ENCODE data around the gene UBE2J2. TPM values are rescaled to one million over a fixed set of nuclear protein-coding genes. Genes with fewer than 3 reads are reported as not detected.

UBE2J2 gene
- total and polyA plus RNA-seq, 2 experiments from 2014 or later, result 49.7 to 63.5 TPM

DNA sequence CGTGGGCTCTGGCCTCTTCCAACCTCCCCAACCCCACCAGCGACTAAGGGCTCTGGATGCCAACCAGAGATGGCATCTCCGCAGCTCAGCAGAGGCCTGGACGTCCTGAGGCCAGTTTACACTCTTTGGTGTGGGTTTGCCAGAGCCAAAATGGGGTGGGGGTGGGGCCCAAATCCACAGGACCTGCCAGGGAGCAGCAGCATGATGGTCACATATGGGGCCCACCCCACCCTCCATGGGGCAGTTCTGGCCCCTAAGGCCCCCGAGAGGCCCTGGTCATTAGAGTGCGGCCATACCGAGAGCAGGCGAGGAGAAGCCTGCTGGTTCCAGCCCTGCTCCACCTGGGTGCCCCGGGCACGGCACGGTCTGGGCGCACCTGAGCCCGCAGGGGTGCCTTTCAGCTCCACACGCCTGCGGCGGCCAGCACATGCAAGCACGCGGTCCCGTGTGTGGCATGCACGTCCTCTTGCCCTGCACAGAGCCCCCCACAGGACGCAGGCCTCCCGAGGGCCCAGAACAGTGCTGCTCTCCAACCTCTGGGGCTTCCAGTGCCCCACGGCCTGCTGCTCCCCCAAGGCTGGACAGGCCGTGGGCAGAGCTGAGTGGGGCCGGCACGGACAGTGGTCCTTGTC, 31.9 kb downstream of the UBE2J2 start:
- H3K4me3 ChIP-seq, result no peak overlapping the region
- no peak overlapping the region for H3K4me2 ChIP-seq (ENCODE audit: unreplicated experiment)
- no peaks in the 10 kb centered on the region for H3K4me1 ChIP-seq (ENCODE audit: insufficient read depth)
- no peak for DNase-seq
- no peak overlapping the region for H3K9ac ChIP-seq
- no peaks in the 10 kb centered on the region for H3K79me2 ChIP-seq (ENCODE audit: insufficient read depth)
- no peaks in the 10 kb centered on the region for H4K20me1 ChIP-seq (ENCODE audit: insufficient read depth)
- no peaks in the 10 kb centered on the region for H3K9me2 ChIP-seq (ENCODE audit: insufficient read depth)
- H3K27ac ChIP-seq, result no peak overlapping the region
- H3F3A ChIP-seq (ENCODE audit: insufficient read depth), result no peaks in the 10 kb centered on the region
- in situ Hi-C loops (cut with MboI), result no loop called here
- H3K36me3 ChIP-seq (ENCODE audit: low read depth), result no peaks in the 10 kb centered on the region
- H3K9me3 ChIP-seq (ENCODE audit: low read depth), result no peaks in the 10 kb centered on the region
- no peak for TF ChIP-seq EZH2phosphoT487 (IDR thresholded peaks at IDR 0.05; ENCODE audit: insufficient read depth, low read depth)
- no peak for TF ChIP-seq EZH2 (IDR thresholded peaks at IDR 0.05; ENCODE audit: insufficient read depth, poor library complexity, severe bottlenecking)
- no peak overlapping the region for H2AFZ ChIP-seq
- no peaks in the 10 kb centered on the region for H3K27me3 ChIP-seq (replicated peaks; ENCODE audit: insufficient read depth)
- 83 to 86% methylated on average over 26 of the region's 26 CpGs for WGBS, 2 experiments (ENCODE audit: low coverage in 1 of 2, low lambda C conversion rate in 2 of 2, missing lambda C conversion rate in 2 of 2)

GRCh38 chr1:1240822-1241587, 32.6 kb downstream of the UBE2J2 start:
- no peaks in the 10 kb centered on the region for H3K9me2 ChIP-seq (ENCODE audit: insufficient read depth)
- no peak overlapping the region for H3K4me3 ChIP-seq
- no peaks in the 10 kb centered on the region for H3K9me3 ChIP-seq (ENCODE audit: low read depth)
- no peaks in the 10 kb centered on the region for H3K36me3 ChIP-seq (ENCODE audit: low read depth)
- WGBS, 2 experiments (ENCODE audit: low coverage in 1 of 2, low lambda C conversion rate in 2 of 2, missing lambda C conversion rate in 2 of 2), result 39 to 56% methylated on average over 19 to 22 of the region's 23 CpGs
- H2AFZ ChIP-seq, result no peak overlapping the region
- no peak for TF ChIP-seq EZH2 (IDR thresholded peaks at IDR 0.05; ENCODE audit: insufficient read depth, poor library complexity, severe bottlenecking)
- no peak for TF ChIP-seq EZH2phosphoT487 (IDR thresholded peaks at IDR 0.05; ENCODE audit: insufficient read depth, low read depth)
- H3K27ac ChIP-seq, result no peak overlapping the region
- no peaks in the 10 kb centered on the region for H3K79me2 ChIP-seq (ENCODE audit: insufficient read depth)
- H3K9ac ChIP-seq, result no peak overlapping the region
- H3F3A ChIP-seq (ENCODE audit: insufficient read depth), result no peaks in the 10 kb centered on the region
- H3K4me2 ChIP-seq (ENCODE audit: unreplicated experiment), result no peak overlapping the region
- H3K27me3 ChIP-seq (replicated peaks; ENCODE audit: insufficient read depth), result no peaks in the 10 kb centered on the region
- in situ Hi-C loops (cut with MboI), result no loop called here
- peak; percentile 38 for DNase-seq
- no peaks in the 10 kb centered on the region for H4K20me1 ChIP-seq (ENCODE audit: insufficient read depth)
- no peaks in the 10 kb centered on the region for H3K4me1 ChIP-seq (ENCODE audit: insufficient read depth)

- no peak overlapping the region for H3K4me3 ChIP-seq
- H3K4me2 ChIP-seq (ENCODE audit: unreplicated experiment), result no peak overlapping the region
- H3K36me3 ChIP-seq (ENCODE audit: low read depth), result no peaks in the 10 kb centered on the region
- no peaks in the 10 kb centered on the region for H3K27me3 ChIP-seq (replicated peaks; ENCODE audit: insufficient read depth)
- H2AFZ ChIP-seq, result no peak overlapping the region
- in situ Hi-C loops (cut with MboI), result no loop called here
- 7 to 42% methylated on average over 2 to 11 of the region's 11 CpGs for WGBS, 2 experiments (ENCODE audit: low coverage in 1 of 2, low lambda C conversion rate in 2 of 2, missing lambda C conversion rate in 2 of 2)
- H3K9me3 ChIP-seq (ENCODE audit: low read depth), result no peaks in the 10 kb centered on the region
- no peak overlapping the region for H3K9ac ChIP-seq
- H3K27ac ChIP-seq, result no peak overlapping the region
- H3K79me2 ChIP-seq (ENCODE audit: insufficient read depth), result no peaks in the 10 kb centered on the region
- no peak for DNase-seq
- no peaks in the 10 kb centered on the region for H3F3A ChIP-seq (ENCODE audit: insufficient read depth)
- TF ChIP-seq EZH2 (IDR thresholded peaks at IDR 0.05; ENCODE audit: insufficient read depth, poor library complexity, severe bottlenecking) (no peak), EZH2phosphoT487 (IDR thresholded peaks at IDR 0.05; ENCODE audit: insufficient read depth, low read depth) (no peak)
- no peaks in the 10 kb centered on the region for H3K9me2 ChIP-seq (ENCODE audit: insufficient read depth)
- H3K4me1 ChIP-seq (ENCODE audit: insufficient read depth), result no peaks in the 10 kb centered on the region
- no peaks in the 10 kb centered on the region for H4K20me1 ChIP-seq (ENCODE audit: insufficient read depth)
These were observed 33.3 kb downstream of the UBE2J2 start for GRCh38 chr1:1240348-1240732.

DNA sequence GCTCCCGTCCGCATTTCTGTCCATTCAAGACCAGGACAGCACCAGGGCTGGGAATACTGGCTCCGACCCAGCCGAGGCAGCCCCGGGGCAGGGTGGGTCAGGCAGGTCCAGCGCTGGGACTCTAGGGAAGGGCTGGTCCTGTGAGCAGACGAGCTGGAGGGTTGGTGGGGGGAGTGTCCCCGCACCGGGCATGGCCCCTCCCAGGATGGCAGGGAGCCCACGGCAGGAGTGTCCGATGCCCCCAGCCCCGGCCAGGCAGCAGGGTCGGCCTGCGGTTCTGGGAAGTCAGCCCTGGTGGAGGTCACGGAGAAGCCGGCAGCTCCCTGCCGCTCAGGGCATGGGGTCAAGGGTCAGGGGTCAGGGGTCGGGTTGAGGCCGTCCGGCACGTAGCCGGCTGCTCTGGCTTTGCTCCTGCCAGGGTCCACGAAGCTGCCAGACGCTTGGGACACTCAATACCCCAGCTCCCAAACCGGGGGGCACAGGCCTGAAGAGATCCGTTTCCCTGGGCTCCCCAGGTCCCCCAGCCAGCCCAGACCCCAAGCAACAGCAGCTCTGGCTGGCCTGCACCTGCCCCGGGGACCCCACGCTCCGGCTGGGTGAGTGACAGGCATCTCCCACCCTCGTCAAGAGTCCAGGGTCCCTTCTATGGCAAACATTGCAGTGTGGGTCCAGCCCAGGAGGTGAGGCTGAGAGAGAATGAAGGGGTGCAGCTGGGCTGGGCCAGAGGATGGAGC, 33.9 kb downstream of the UBE2J2 start:
- H3K4me1 ChIP-seq (ENCODE audit: insufficient read depth), result no peaks in the 10 kb centered on the region
- no peaks in the 10 kb centered on the region for H4K20me1 ChIP-seq (ENCODE audit: insufficient read depth)
- no peaks in the 10 kb centered on the region for H3K36me3 ChIP-seq (ENCODE audit: low read depth)
- H3K9ac ChIP-seq, result no peak overlapping the region
- no peak overlapping the region for H3K27ac ChIP-seq
- in situ Hi-C loops (cut with MboI), result no loop called here
- no peaks in the 10 kb centered on the region for H3K27me3 ChIP-seq (replicated peaks; ENCODE audit: insufficient read depth)
- H3K4me3 ChIP-seq, result no peak overlapping the region
- peak; percentile 30 for DNase-seq
- no peaks in the 10 kb centered on the region for H3F3A ChIP-seq (ENCODE audit: insufficient read depth)
- no peak for TF ChIP-seq EZH2 (IDR thresholded peaks at IDR 0.05; ENCODE audit: insufficient read depth, poor library complexity, severe bottlenecking)
- TF ChIP-seq EZH2phosphoT487 (IDR thresholded peaks at IDR 0.05; ENCODE audit: insufficient read depth, low read depth), result no peak
- no peak overlapping the region for H2AFZ ChIP-seq
- no peaks in the 10 kb centered on the region for H3K9me3 ChIP-seq (ENCODE audit: low read depth)
- no peaks in the 10 kb centered on the region for H3K79me2 ChIP-seq (ENCODE audit: insufficient read depth)
- no peak overlapping the region for H3K4me2 ChIP-seq (ENCODE audit: unreplicated experiment)
- no peaks in the 10 kb centered on the region for H3K9me2 ChIP-seq (ENCODE audit: insufficient read depth)
- WGBS, 2 experiments (ENCODE audit: low coverage in 1 of 2, low lambda C conversion rate in 2 of 2, missing lambda C conversion rate in 2 of 2), result 22 to 24% methylated on average over 20 to 29 of the region's 30 CpGs
